Heart right ventricle (tissue), 16 donors: Measurements from ENCODE around the gene SQOR. TPM values are rescaled to one million over a fixed set of nuclear protein-coding genes. Genes with fewer than 3 reads are reported as not detected.
A peak's percentile ranks its signal among the peaks of the same experiment; 100 is the strongest.

Experiments
- ATAC-seq, 8 donors: fragments of 200-7000 bp; cut with Tn5 transposase; one replicate each; pipeline ENCODE4 v1.9.1; 2020; ENCODE audit warnings: mild to moderate bottlenecking in 8 of 8, moderate library complexity in 8 of 8, moderate number of reproducible peaks in 1 of 8
- DNase-seq, 2 donors: peaks; one replicate each; pipeline ENCODE4 v3.0.0-alpha.2; 2020
- H3K27ac ChIP-seq, 10 donors: fragments of 200-600 bp; sonication (generic) in 2 of 10; one replicate each; pipeline versions ENCODE4 v1.5.0 to v1.8.0; 2020 to 2022; ENCODE audit warnings: mild to moderate bottlenecking in 3 of 10
- H3K27me3 ChIP-seq, 7 donors: fragments of 200-600 bp; one replicate each; pipeline ENCODE4 v1.8.0; 2021 to 2022; ENCODE audit warnings: mild to moderate bottlenecking in 2 of 7
- H3K36me3 ChIP-seq, 9 donors: fragments of 200-600 bp; sonication (generic) in 1 of 9; one replicate each; pipeline versions ENCODE4 v1.5.0 to v1.8.0; 2020 to 2022; ENCODE audit warnings: mild to moderate bottlenecking in 2 of 9
- H3K4me1 ChIP-seq, 9 donors: fragments of 200-600 bp; sonication (generic) in 1 of 9; one replicate each; pipeline versions ENCODE4 v1.5.0 to v1.8.0; 2020 to 2022; ENCODE audit warnings: mild to moderate bottlenecking in 4 of 9
- H3K4me3 ChIP-seq, 10 donors: fragments of 200-600 bp; sonication (generic) in 2 of 10; one replicate each; pipeline versions ENCODE4 v1.5.0 to v1.8.0; 2020 to 2022; ENCODE audit warnings: mild to moderate bottlenecking in 7 of 10, moderate library complexity in 2 of 10
- H3K9me3 ChIP-seq, 11 donors: fragments of 200-600 bp in 10 of 11; sonication (generic) in 2 of 11; one replicate each; pipeline versions ENCODE4 v1.5.0 to v1.8.0; 2013 to 2022; ENCODE audit warnings: mild to moderate bottlenecking in 2 of 11, control low read depth in 1 of 11, moderate library complexity in 1 of 11
- WGBS, 2 donors: extraction: QIAGEN DNeasy Blood & Tissue Kit; methylation state at CpG; one replicate each; pipeline ENCODE4 v1.1.7; 2013; ENCODE audit warnings: inconsistent platforms in 1 of 2; 5-methylcytosine and 5-hydroxymethylcytosine counted together
- intact Hi-C, 10 donors: fragments of 100-400 bp; cut with DNase I; formaldehyde crosslinking; loops; one replicate each; pipeline versions ENCODE4 v1.11.1 to v1.14.2; 2022
- polyA plus RNA-seq, 2 donors: library from polyadenylated mRNA; stranded (reverse); fragments of 200-250 nt; gene quantifications; one replicate each; pipeline ENCODE4 v1.2.3, GENCODE V29; 2013
- total RNA-seq, 10 donors: library from RNA; stranded (reverse); fragmentation: NEBNext Ultra II Directional in 3 of 10; extraction: Animal tissue kit (Norgen Biotek cat#: 25700) in 3 of 10; gene quantifications; one replicate each; pipeline versions ENCODE4 v1.2.1 to v1.2.4, GENCODE V29; 2021 to 2023
- TF ChIP-seq, protein P1 (sequence below), 9 donors: fragments of 200-600 bp; sonication (generic) in 2 of 9; IDR thresholded peaks; one replicate each; pipeline versions ENCODE4 v1.5.0 to v1.8.0; 2021 to 2022; ENCODE audit warnings: antibody characterized with exemption in 9 of 9, mild to moderate bottlenecking in 5 of 9, moderate library complexity in 1 of 9
- donor health status: Arrhythmogenic right ventricular cardiomyopathy.
- donor health status: ischemic (EF 13 %, LVEDD 7.1; RV severe dilation, severe dysfunction).
- donor health status: healthy with polysubstance abuse.
- donor health status: DM: no; HTN: yes; CAD: no.
- donor health status: DM: no; HTN: no; CAD: no.
- donor health status: ischemic (EF 25% LVEDD 6.9; RV normal size, moderate dysfunction).
- donor health status: ischemic (EF 25% LVEDD 5.7; RV mildly dilated, moderate dysfunction).
- donor health status: healthy.
- donor health status: DM: yes; HTN: yes; CAD: no.
- donor health status: Ischemic cardiomyopathy.
- donor health status: ischemic (EF 35%, LVEDD 5.7; RV mildly dilated, moderate dysfunction).
- donor health status: nonischemic (EF 11% LVEDD 7.7; RV severe dilation, severe dysfunction).
- donor health status: DM: yes; HTN: yes; CAD: no.
- donor health status: PGD.
- donor health status: ischemic (EF 29% LVEDD 5.4; RV normal size, mild dysfunction).
- donor health status: nonischemic (EF 23%, LVEDD 6.1; RV moderate dilation, normal function).

The SQOR gene
- total and polyA plus RNA-seq, 12 donors, result 10.3 to 41.8 (median 17.1) TPM

DNA sequence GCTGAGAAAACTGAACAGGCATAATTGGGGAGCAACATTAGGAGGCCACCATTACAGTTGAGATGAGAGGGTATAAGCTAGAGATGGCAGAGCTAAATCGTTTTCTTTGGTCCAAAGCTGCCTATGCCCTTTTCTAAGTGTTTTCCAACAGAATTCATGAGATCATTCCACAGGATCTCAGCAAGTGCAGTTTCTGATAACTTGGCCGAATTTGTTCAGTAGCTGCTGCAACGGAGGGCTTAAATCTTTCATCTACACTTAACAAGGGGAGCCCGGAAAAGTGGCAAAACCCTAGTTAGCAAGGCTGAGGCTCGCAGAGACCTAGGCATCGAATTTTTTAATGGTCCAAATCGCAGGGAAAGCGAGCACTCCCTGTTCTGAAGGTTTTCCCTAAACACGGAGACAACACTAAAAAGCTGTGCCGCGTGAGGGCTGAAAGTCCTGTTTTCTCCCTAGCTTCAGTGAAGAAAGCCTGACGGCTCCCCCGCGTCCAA, 48.2 kb upstream of the SQOR start:
- Histone ChIP-seq H3K4me1 (peaks cover 10 to 62% (median 45%) of the 10 kb centered on the region in 9 donors), H3K9me3 (no peaks in the 10 kb centered on the region), H3K36me3 (no peaks in the 10 kb centered on the region), H3K4me3 (peak overlapping the region; percentile 72 to 99 (median 80)), H3K27me3 (peaks cover 0 to 2% (median 0%) of the 10 kb centered on the region in 7 donors), H3K27ac (peak overlapping the region; percentile 95 to 99 (median 97))
- ATAC-seq (peak in 3 of 8 donors; percentile 2 to 8 (median 2)), DNase-seq (no peak)
- intact Hi-C loops, result loop anchor here in 7 of 10 donors (1.0 to 10.0 kb wide), 7 partner anchors 48 to 184 kb away; partner anchors contain the start of genes SLC30A4 (in 7 of the 7) and SQOR (in 2 of the 7)
- WGBS, 2 donors, result 1% methylated on average over 14 of the region's 14 CpGs
- TF ChIP-seq, protein P1, sequence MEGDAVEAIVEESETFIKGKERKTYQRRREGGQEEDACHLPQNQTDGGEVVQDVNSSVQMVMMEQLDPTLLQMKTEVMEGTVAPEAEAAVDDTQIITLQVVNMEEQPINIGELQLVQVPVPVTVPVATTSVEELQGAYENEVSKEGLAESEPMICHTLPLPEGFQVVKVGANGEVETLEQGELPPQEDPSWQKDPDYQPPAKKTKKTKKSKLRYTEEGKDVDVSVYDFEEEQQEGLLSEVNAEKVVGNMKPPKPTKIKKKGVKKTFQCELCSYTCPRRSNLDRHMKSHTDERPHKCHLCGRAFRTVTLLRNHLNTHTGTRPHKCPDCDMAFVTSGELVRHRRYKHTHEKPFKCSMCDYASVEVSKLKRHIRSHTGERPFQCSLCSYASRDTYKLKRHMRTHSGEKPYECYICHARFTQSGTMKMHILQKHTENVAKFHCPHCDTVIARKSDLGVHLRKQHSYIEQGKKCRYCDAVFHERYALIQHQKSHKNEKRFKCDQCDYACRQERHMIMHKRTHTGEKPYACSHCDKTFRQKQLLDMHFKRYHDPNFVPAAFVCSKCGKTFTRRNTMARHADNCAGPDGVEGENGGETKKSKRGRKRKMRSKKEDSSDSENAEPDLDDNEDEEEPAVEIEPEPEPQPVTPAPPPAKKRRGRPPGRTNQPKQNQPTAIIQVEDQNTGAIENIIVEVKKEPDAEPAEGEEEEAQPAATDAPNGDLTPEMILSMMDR (IDR thresholded peaks at IDR 0.05), result no peak

DNA sequence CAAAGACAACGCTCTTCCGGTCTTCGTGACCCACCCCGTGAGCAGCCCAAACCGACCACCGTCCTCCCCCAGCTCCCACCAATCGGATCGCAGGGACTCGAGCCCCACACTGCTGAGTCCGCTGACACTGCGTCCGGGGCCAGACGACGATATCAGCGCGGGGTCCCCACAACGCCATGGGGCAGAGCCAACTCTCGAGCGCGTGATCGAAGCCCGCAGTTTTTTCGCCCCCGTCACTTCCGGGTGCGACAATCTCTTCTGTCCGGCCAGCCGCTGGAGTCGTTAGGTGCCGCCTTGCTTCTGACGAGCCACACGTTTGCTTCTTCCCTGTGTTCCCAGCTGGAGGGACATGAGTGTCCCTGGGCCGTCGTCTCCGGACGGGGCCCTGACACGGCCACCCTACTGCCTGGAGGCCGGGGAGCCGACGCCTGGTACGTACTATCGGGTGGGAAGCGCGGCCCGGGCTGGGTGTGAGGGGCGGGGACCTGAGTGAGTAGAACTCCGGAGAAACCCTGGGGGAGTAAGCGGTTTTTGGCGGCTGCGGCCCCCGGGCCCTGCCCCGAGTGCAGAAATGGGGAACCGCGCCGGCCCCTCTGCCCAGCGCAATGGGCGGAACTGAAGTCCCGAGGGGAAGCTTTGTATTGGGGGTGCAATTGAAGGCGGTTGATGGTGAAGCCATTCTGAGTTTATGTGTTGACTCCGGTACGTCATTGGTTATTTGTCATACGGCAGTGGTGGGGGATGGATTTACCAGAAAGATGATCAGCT, 47.5 kb upstream of the SQOR start, which contains the start of gene BLOC1S6:
Gene BLOC1S6, plus strand, starts transcription at position 285 of the 768 bp plus-strand sequence. Its CDS starts 65 bp downstream, at position 350.
- TF ChIP-seq, protein P1 (IDR thresholded peaks at IDR 0.05), result peak in 1 of 9 donors; percentile 13
- Histone ChIP-seq H3K36me3 (peaks cover 0 to 6% (median 0%) of the 10 kb centered on the region in 9 donors), H3K9me3 (no peaks in the 10 kb centered on the region), H3K4me3 (peak within 1 kb of the TSS; percentile 72 to 99 (median 80)), H3K4me1 (peaks cover 10 to 64% (median 49%) of the 10 kb centered on the region in 9 donors), H3K27ac (peak within 1 kb of the TSS; percentile 95 to 99 (median 97)), H3K27me3 (peaks cover 0 to under 1% (median 0%) of the 10 kb centered on the region in 7 donors)
- WGBS, 2 donors, result 0 to 1% methylated on average over 62 of the region's 62 CpGs
- DNase-seq, result peak; percentile 87 to 94
- ATAC-seq, result peak; percentile 90 to 96 (median 94)
- intact Hi-C loops, result loop anchor here in 7 of 10 donors (1.0 to 10.0 kb wide), 7 partner anchors 48 to 185 kb away; partner anchors contain the start of genes SLC30A4 (in 7 of the 7) and SQOR (in 2 of the 7)

GRCh38 chr15:45587863-45588170, 47.0 kb upstream of the SQOR start:
- intact Hi-C loops, result loop anchor here in 7 of 10 donors (1.0 to 10.0 kb wide), 7 partner anchors 47 to 186 kb away; partner anchors contain the start of genes SLC30A4 (in 7 of the 7) and SQOR (in 2 of the 7)
- WGBS, 2 donors, result 0% methylated on average over 4 of the region's 4 CpGs
- peaks cover 10 to 64% (median 49%) of the 10 kb centered on the region in 9 donors for H3K4me1 ChIP-seq

More at GRCh38 chr15:45587863-45588170, 47.0 kb upstream of the SQOR start:
- H3K27me3 ChIP-seq, result no peaks in the 10 kb centered on the region
- DNase-seq (no peak), ATAC-seq (no peak)
- TF ChIP-seq, protein P1 (IDR thresholded peaks at IDR 0.05), result no peak
- no peaks in the 10 kb centered on the region for H3K9me3 ChIP-seq
- peak overlapping the region; percentile 95 to 99 (median 97) for H3K27ac ChIP-seq
- H3K36me3 ChIP-seq, result peaks cover 0 to 11% (median 0%) of the 10 kb centered on the region in 9 donors
- peak overlapping the region; percentile 72 to 99 (median 80) for H3K4me3 ChIP-seq
